Measurements from ENCODE around the gene MS4A15. TPM values are rescaled to one million over a fixed set of nuclear protein-coding genes. Genes with fewer than 3 reads are reported as not detected.
"Not testable (repeated sequence)": the region's sequence is repeated elsewhere in the genome, so short reads cannot be mapped to it uniquely, and the experiment has no call there.

Gene MS4A15
- total RNA-seq, 4 donors from 2014 or later = not detected

GRCh38 chr11:60750911-60751310 lies 5.8 kb upstream of the MS4A15 start:
- Histone ChIP-seq H3K4me1 (no peaks in the 10 kb centered on the region), H3K36me3 (no peaks in the 10 kb centered on the region), H3K27ac (no peak overlapping the region), H3K9me3 (no peaks in the 10 kb centered on the region), H3K27me3 (peaks cover 0 to 40% (median 0%) of the 10 kb centered on the region in 4 donors), H3K4me3 (no peak overlapping the region)
- intact Hi-C loops (cut with DNase I) = no loop called here
- TF ChIP-seq POLR2A (IDR thresholded peaks at IDR 0.05) (no peak), CTCF (IDR thresholded peaks at IDR 0.05) (no peak)
- no peak for DNase-seq
- 52 to 54% methylated on average over 2 to 3 of the region's 3 CpGs for WGBS, 2 donors

- Histone ChIP-seq H3K27me3 (peaks cover 0 to 49% (median 0%) of the 10 kb centered on the region in 4 donors), H3K9me3 (no peaks in the 10 kb centered on the region), H3K36me3 (no peaks in the 10 kb centered on the region), H3K4me3 (no peak overlapping the region), H3K4me1 (no peaks in the 10 kb centered on the region), H3K27ac (no peak overlapping the region)
- no peak for DNase-seq
- TF ChIP-seq POLR2A (IDR thresholded peaks at IDR 0.05) = no peak
- TF ChIP-seq CTCF (IDR thresholded peaks at IDR 0.05) = no peak
- 34 to 70% methylated on average over 2 to 4 of the region's 4 CpGs for WGBS, 2 donors
- intact Hi-C loops (cut with DNase I) = no loop called here
Observed at GRCh38 chr11:60753309-60753708, 3.4 kb upstream of the MS4A15 start.

- DNase-seq = no peak
- H3K9me3 ChIP-seq = no peaks in the 10 kb centered on the region
- no peak overlapping the region for H3K27ac ChIP-seq
- H3K27me3 ChIP-seq = peaks cover 0 to 50% (median 0%) of the 10 kb centered on the region in 4 donors
- H3K36me3 ChIP-seq = no peaks in the 10 kb centered on the region
- no peaks in the 10 kb centered on the region for H3K4me1 ChIP-seq
- no peak for TF ChIP-seq POLR2A (IDR thresholded peaks at IDR 0.05)
- no peak for TF ChIP-seq CTCF (IDR thresholded peaks at IDR 0.05)
- H3K4me3 ChIP-seq = no peak overlapping the region
- WGBS, 2 donors = 82 to 87% methylated on average over 6 of the region's 6 CpGs
- intact Hi-C loops (cut with DNase I) = no loop called here
Observed at GRCh38 chr11:60754887-60755286, 1.8 kb upstream of the MS4A15 start.

GRCh38 chr11:60757231-60757800 lies 649 bp downstream of the MS4A15 start:
- Histone ChIP-seq H3K36me3 (no peaks in the 10 kb centered on the region), H3K9me3 (no peaks in the 10 kb centered on the region), H3K4me3 (no peak overlapping the region), H3K27ac (no peak overlapping the region), H3K4me1 (no peaks in the 10 kb centered on the region), H3K27me3 (peaks cover 0 to 30% (median 0%) of the 10 kb centered on the region in 4 donors)
- WGBS, 2 donors = 84 to 91% methylated on average over 15 to 19 of the region's 19 CpGs
- TF ChIP-seq CTCF (IDR thresholded peaks at IDR 0.05) (no peak), POLR2A (IDR thresholded peaks at IDR 0.05) (no peak)
- intact Hi-C loops (cut with DNase I) = no loop called here
- DNase-seq = no peak

DNA sequence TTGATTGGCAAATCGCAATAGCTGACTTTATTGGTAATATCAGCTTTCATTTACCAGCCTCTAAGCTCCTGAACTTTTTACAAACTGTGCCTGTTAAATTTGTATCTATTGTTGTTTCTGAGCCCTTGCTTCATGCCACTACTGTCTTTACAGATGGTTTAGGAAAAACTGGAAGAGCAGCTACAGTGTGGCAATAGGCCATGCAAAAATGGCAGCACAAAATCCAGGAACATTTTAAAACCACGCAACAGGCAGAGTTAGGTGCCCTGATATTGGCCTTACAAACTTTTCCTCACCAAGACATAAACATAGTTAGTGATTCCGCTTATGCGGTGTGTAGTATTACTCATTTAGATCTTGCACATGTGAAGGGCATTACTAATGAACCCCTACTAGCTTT lies 2.0 kb downstream of the MS4A15 start:
- intact Hi-C loops (cut with DNase I); H3K4me3 ChIP-seq: not testable (repeated sequence)

GRCh38 chr11:60759438-60760225 lies 3.0 kb downstream of the MS4A15 start:
- intact Hi-C loops (cut with DNase I); DNase-seq; H3K9me3 ChIP-seq; H3K36me3 ChIP-seq; H3K27ac ChIP-seq; H3K4me1 ChIP-seq; H3K4me3 ChIP-seq: not testable (repeated sequence)
- 67 to 68% methylated on average over 19 to 22 of the region's 22 CpGs for WGBS, 2 donors
- H3K27me3 ChIP-seq = peaks cover 0 to 31% (median 0%) of the 10 kb centered on the region in 4 donors

More for the DNA sequence above, 2.0 kb downstream of the MS4A15 start:
- peaks cover 0 to 25% (median 0%) of the 10 kb centered on the region in 4 donors for H3K27me3 ChIP-seq
- DNase-seq, H3K4me1 ChIP-seq, H3K27ac ChIP-seq, H3K36me3 ChIP-seq, H3K9me3 ChIP-seq: not testable (repeated sequence)
- WGBS, 2 donors = 79 to 88% methylated on average over 4 of the region's 4 CpGs

Data from esophagus squamous epithelium (tissue), 5 donors.